DND-41 (cell line): Measurements from ENCODE around the gene TRIM58.

ENCODE experiments used
- CTCF ChIP-seq: IDR thresholded peaks from 2 replicates; pipeline ENCODE4 v1.5.1; 2012; ENCODE audit warnings: borderline replicate concordance, low read length, moderate library complexity, mild to moderate bottlenecking; ENCODE audit not compliant: poor library complexity, severe bottlenecking; ENCODE audit errors: extremely low read depth
- EZH2 ChIP-seq: IDR thresholded peaks from 3 replicates; pipeline ENCODE4 v1.6.1; 2012; ENCODE audit warnings: borderline replicate concordance, low read depth, mild to moderate bottlenecking, moderate library complexity, low read length, inconsistent platforms; ENCODE audit not compliant: severe bottlenecking

- no peak for TF ChIP-seq CTCF
- no peak for TF ChIP-seq EZH2
Measured at GRCh38 chr1:247825362-247825761, 31.6 kb upstream of the TRIM58 start.
